NCI-H2196 (cell line): Measurements from ENCODE around the gene VBP1.
"Not testable (repeated sequence)": the region's sequence is repeated elsewhere in the genome, so short reads cannot be mapped to it uniquely, and the experiment has no call there.

Experiments
- DNase-seq: peaks from one replicate; lab custom pipeline; 2025; ENCODE audit not compliant: unreplicated experiment; lab: John Stamatoyannopoulos, UW

The VBP1 gene

DNA sequence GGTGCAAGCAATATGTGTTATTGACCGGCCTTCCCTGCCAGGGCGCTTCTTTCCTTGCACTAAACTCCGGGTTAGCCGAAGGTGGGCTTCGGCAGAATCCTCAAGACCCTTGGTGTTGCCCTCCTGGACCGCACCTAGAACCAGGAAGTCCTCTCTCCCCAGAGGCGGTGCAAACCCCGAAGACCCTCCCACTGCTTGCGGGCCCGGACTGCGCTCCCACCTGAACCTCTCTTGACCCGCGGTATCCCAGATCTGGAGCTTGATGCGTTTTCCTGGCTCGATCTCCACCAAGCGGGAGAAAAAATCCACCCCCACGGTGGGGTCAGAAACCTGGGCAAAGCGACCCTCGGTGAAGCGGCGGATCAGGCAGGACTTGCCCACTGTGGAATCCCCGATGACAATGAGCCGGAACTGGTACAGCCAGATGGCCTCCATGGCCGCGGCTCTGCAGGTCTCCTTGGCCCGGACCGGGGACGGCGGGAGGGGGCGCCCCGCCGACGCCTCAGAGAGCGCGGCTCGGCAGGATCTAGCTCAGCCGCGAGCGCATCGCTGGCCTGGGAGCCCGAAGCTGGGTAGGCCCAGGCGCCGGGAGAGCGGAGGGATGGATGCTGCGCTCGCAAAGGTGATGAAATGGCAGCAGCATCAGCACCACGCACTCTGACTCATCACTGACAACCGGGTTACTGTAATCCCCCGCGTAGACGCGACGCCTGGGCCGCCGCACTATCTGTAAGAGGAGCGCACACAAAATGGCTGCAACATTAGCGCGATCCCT, 47.8 kb downstream of the VBP1 start, which contains the start of gene RAB39B:
RAB39B (minus strand) TSS at position 638 of the 775 bp plus-strand sequence; CDS start at position 435, 203 bp downstream.
- DNase-seq, result peak; percentile 41

DNA sequence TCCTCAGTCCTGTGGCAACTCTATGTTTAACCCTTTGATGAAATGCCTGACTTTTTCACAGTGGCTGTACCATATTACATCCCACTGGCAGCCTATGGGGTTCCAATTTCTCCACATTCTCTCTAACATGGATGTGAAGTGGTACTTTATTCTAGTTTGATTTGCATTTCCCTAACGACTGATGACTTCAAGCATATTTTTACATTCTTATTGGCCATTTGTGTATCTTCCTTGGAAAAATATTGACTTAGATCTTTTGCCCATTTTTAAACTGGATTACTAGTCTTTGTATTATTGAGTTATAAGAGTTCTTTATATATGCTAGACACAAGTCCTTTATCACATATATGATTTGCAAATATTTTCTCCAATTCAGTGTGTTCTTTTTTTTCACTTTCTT, 50.2 kb downstream of the VBP1 start:
- no peak for DNase-seq

DNA sequence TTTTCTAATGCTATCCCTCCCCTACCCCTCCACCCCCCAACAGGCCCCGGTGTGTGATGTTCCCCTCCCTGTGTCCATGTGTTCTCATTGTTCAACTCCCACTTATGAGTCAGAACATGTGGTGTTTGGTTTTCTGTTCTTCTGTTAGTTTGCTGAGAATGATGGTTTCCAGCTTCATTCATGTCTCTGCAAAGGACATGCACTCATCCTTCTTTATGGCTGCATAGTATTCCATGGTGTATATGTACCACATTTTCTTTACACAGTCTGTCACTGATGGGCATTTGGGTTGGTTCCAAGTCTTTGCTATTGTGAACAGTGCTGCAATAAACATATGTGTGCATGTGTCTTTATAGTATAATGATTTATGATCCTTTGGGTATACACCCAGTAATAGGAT, 51.7 kb downstream of the VBP1 start:
- not testable (repeated sequence) for DNase-seq

DNA sequence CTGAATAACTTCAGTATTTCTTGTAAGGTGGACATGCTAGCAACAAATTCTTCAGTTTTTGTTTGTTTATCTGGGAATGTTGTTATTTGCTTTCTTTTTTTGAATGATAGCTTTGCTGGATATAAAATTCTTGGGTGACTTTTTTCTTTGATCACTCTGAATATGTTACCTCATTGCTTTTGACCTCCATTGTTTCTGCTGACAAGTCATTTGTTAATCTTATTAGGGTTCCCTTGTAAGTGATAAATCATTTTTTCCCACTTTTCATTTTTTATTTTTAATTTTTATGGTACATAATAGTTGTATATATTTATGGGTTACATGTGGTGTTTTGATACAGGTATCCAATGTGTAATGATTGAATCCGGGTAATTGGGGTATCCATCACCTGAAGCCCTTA, 54.7 kb downstream of the VBP1 start:
- no peak for DNase-seq

- no peak for DNase-seq
Measured at GRCh38 chrX:155279873-155280272, 63.6 kb downstream of the VBP1 start.
